HCT116 (cell line): Measurements from ENCODE around the gene CLN6. TPM values are rescaled to one million over a fixed set of nuclear protein-coding genes. Genes with fewer than 3 reads are reported as not detected.
"Not testable (repeated sequence)": the region's sequence is repeated elsewhere in the genome, so short reads cannot be mapped to it uniquely, and the experiment has no call there.

Source experiments
- ATAC-seq: fragments of 200-7000 bp; cut with Tn5 transposase; 2 replicates; pipeline ENCODE4 v1.9.1; 2020; ENCODE audit warnings: mild to moderate bottlenecking, moderate library complexity
- BruUV-seq: library from RNA; stranded (reverse); fragments of 400-500 nt; replicated peaks from 2 replicates; lab custom pipeline; 2021; lab: Mats Ljungman, UMichigan
- CTCF ChIA-PET: fragments of 300-600 bp; sonication (Branson Sonifier 250); formaldehyde crosslinking; loops from one replicate; lab custom pipeline; 2021; ENCODE audit warnings: antibody characterized with exemption; lab: Charles Lee
- POLR2A ChIA-PET: fragments of 300-600, 350-600 bp; sonication (Branson Sonifier 250); formaldehyde crosslinking; loops from one replicate; lab custom pipeline; 2021; ENCODE audit warnings: antibody characterized with exemption; lab: Charles Lee
- RAD21 ChIA-PET, 2 experiments: fragments of 300-600 bp; sonication (Branson Sonifier 250); formaldehyde crosslinking; loops; one replicate each; lab custom pipeline; 2023; ENCODE audit warnings: low total read pairs in 2 of 2; ENCODE audit not compliant: uncharacterized antibody in 2 of 2, unreplicated experiment in 2 of 2, low non-redundant PET in 1 of 2; lab: Charles Lee
- DNase-seq: peaks from one replicate; pipeline ENCODE4 v3.0.0-alpha.2; 2010; ENCODE audit warnings: low read depth, low spot score
- H2AFZ ChIP-seq: fragments of 200-600 bp; shearing (Covaris generic), sonication (generic); 2 replicates; pipeline ENCODE4 v1.6.1; 2017; ENCODE audit warnings: low read depth, mixed run types, mixed read lengths, antibody characterized with exemption, low read length; ENCODE audit not compliant: poor library complexity, severe bottlenecking
- H3K27ac ChIP-seq: 2 replicates; pipeline ENCODE4 v1.5.1; 2012; ENCODE audit warnings: low read depth, low read length
- H3K27me3 ChIP-seq: fragments of 200-600 bp; sonication (generic); 2 replicates; pipeline ENCODE4 v1.6.1; 2016; ENCODE audit warnings: mixed run types, low read length, mixed read lengths; ENCODE audit not compliant: insufficient read depth
- H3K36me3 ChIP-seq, 2 experiments: fragments of 200-500 bp in 1 of 2; fragments of 200-600 bp in 1 of 2; sonication (Bioruptor generic) in 1 of 2; sonication (generic) in 1 of 2; 2 replicates each; pipeline versions ENCODE4 v1.5.1 to v1.6.1; 2014 to 2016; ENCODE audit warnings: low read length in 2 of 2, inconsistent platforms in 1 of 2, mixed read lengths in 1 of 2, mixed run types in 1 of 2; ENCODE audit not compliant: insufficient read depth in 2 of 2, control insufficient read depth in 1 of 2
- H3K4me1 ChIP-seq, 2 experiments: fragments of 200-600 bp in 1 of 2; sonication (generic) in 1 of 2; 2 replicates each; pipeline versions ENCODE4 v1.5.1 to v1.6.1; 2012 to 2017; ENCODE audit warnings: low read length in 2 of 2, inconsistent platforms in 1 of 2, mild to moderate bottlenecking in 1 of 2, mixed read lengths in 1 of 2, mixed run types in 1 of 2, moderate library complexity in 1 of 2; ENCODE audit not compliant: insufficient read depth in 2 of 2, control insufficient read depth in 1 of 2
- H3K4me2 ChIP-seq: fragments of 200-600 bp; sonication (generic); 2 replicates; pipeline ENCODE4 v1.6.1; 2017; ENCODE audit warnings: mixed run types, low read length, mixed read lengths
- H3K4me3 ChIP-seq, 2 experiments: fragments of 200-600 bp in 1 of 2; sonication (generic) in 1 of 2; replicated peaks in 1 of 2; 2 replicates each; pipeline ENCODE4 v1.5.1; 2011 to 2016; ENCODE audit warnings: low read length in 2 of 2, control low read depth in 1 of 2, low read depth in 1 of 2, mild to moderate bottlenecking in 1 of 2, mixed read lengths in 1 of 2, mixed run types in 1 of 2
- H3K79me2 ChIP-seq: fragments of 200-600 bp; sonication (generic); 2 replicates; pipeline ENCODE4 v1.6.1; 2017; ENCODE audit warnings: mild to moderate bottlenecking, mixed run types, low read length, moderate library complexity, mixed read lengths; ENCODE audit not compliant: insufficient read depth
- H3K9ac ChIP-seq: fragments of 200-600 bp; sonication (generic); 2 replicates; pipeline ENCODE4 v1.6.1; 2016; ENCODE audit warnings: low read length, mixed read lengths
- H3K9me2 ChIP-seq: fragments of 200-600 bp; sonication (generic), shearing (Covaris generic); 2 replicates; pipeline ENCODE4 v1.6.1; 2017; ENCODE audit warnings: mixed run types, mild to moderate bottlenecking, moderate library complexity; ENCODE audit not compliant: insufficient read depth
- H3K9me3 ChIP-seq, 2 experiments: fragments of 200-500 bp in 1 of 2; fragments of 200-600 bp in 1 of 2; sonication (Bioruptor generic) in 1 of 2; sonication (generic) in 1 of 2; 2 replicates each; pipeline ENCODE4 v1.6.1; 2014 to 2017; ENCODE audit warnings: low read length in 2 of 2, mixed read lengths in 2 of 2, inconsistent platforms in 1 of 2, low read depth in 1 of 2, mild to moderate bottlenecking in 1 of 2, mixed run types in 1 of 2, moderate library complexity in 1 of 2; ENCODE audit not compliant: control insufficient read depth in 1 of 2, insufficient read depth in 1 of 2
- H4K20me1 ChIP-seq: fragments of 200-600 bp; sonication (generic), shearing (Covaris generic); 2 replicates; pipeline ENCODE4 v1.6.1; 2017; ENCODE audit warnings: mixed run types, mild to moderate bottlenecking, moderate library complexity; ENCODE audit not compliant: insufficient read depth
- CBX3 ChIP-seq: IDR thresholded peaks from 2 replicates; pipeline ENCODE4 v1.6.1; 2012; ENCODE audit warnings: low read depth
- CEBPB ChIP-seq: IDR thresholded peaks from 2 replicates; pipeline ENCODE4 v1.6.1; 2012; ENCODE audit warnings: low read depth
- CTCF ChIP-seq, 3 experiments: fragments of 200-600 bp in 1 of 3; sonication (generic) in 1 of 3; IDR thresholded peaks in 2 of 3; conservative IDR thresholded peaks in 1 of 3; 2 replicates each; pipeline ENCODE4 v1.5.1; 2012 to 2017; ENCODE audit warnings: low read depth in 2 of 3, low read length in 2 of 3, antibody characterized with exemption in 1 of 3, borderline replicate concordance in 1 of 3, control low read depth in 1 of 3, mild to moderate bottlenecking in 1 of 3, mixed read lengths in 1 of 3, mixed run types in 1 of 3, moderate library complexity in 1 of 3; ENCODE audit not compliant: insufficient read depth in 1 of 3
- EGR1 ChIP-seq: IDR thresholded peaks from 2 replicates; pipeline ENCODE4 v1.6.1; 2012; ENCODE audit warnings: low read depth
- ELF1 ChIP-seq: IDR thresholded peaks from 2 replicates; pipeline ENCODE4 v1.6.1; 2012; ENCODE audit warnings: low read depth, borderline replicate concordance
- EZH2 ChIP-seq: fragments of 200-600 bp; sonication (generic); IDR thresholded peaks from 2 replicates; pipeline ENCODE4 v1.6.1; 2017; ENCODE audit warnings: antibody characterized with exemption, mixed run types
- FOSL1 ChIP-seq: IDR thresholded peaks from 2 replicates; pipeline ENCODE4 v1.6.1; 2012; ENCODE audit warnings: low read depth
- JUND ChIP-seq: IDR thresholded peaks from 2 replicates; pipeline ENCODE4 v1.6.1; 2012
- POLR2A ChIP-seq: IDR thresholded peaks from 2 replicates; pipeline ENCODE4 v1.7.0; 2011; ENCODE audit warnings: borderline replicate concordance; ENCODE audit not compliant: insufficient read depth, insufficient read length; ENCODE audit errors: extremely low read depth
- POLR2AphosphoS5 ChIP-seq: IDR thresholded peaks from 2 replicates; pipeline ENCODE4 v1.6.1; 2011; ENCODE audit warnings: mild to moderate bottlenecking, low read depth, low read length, moderate library complexity
- RAD21 ChIP-seq: IDR thresholded peaks from 2 replicates; pipeline ENCODE4 v1.6.1; 2012; ENCODE audit warnings: low read depth, mild to moderate bottlenecking
- SIN3A ChIP-seq: IDR thresholded peaks from 2 replicates; pipeline ENCODE4 v1.6.1; 2012; ENCODE audit warnings: low read depth
- YY1 ChIP-seq: IDR thresholded peaks from 2 replicates; pipeline ENCODE4 v1.6.1; 2011; ENCODE audit warnings: low read length, low read depth, moderate library complexity, mild to moderate bottlenecking; ENCODE audit not compliant: insufficient replicate concordance; ENCODE audit errors: extremely low read depth
- ZNF274 ChIP-seq: fragments of 200-500 bp; sonication (Bioruptor generic); IDR thresholded peaks from 2 replicates; pipeline ENCODE4 v1.6.1; 2014; ENCODE audit warnings: mild to moderate bottlenecking, low read depth, low read length, inconsistent platforms
- intact Hi-C: fragments of 100-400 bp; cut with micrococcal nuclease; formaldehyde crosslinking; loops from 2 replicates; pipeline ENCODE4 v1.10.0; 2022
- total RNA-seq: library from RNA; stranded (reverse); gene quantifications from one replicate; pipeline ENCODE4 v1.2.1, GENCODE V29; 2021; ENCODE audit not compliant: unreplicated experiment
- TF ChIP-seq, protein P1 (sequence below): IDR thresholded peaks from 2 replicates; pipeline ENCODE4 v1.6.1; 2012
- TF ChIP-seq, protein P2 (sequence below): IDR thresholded peaks from 2 replicates; pipeline ENCODE4 v1.6.1; 2011; ENCODE audit warnings: mild to moderate bottlenecking, low read length, moderate library complexity; ENCODE audit not compliant: insufficient replicate concordance; ENCODE audit errors: extremely low read depth

Gene CLN6
- total RNA-seq, 1 experiment from 2014 or later, result 44.1 TPM

GRCh38 chr15:68221530-68222431, 7.7 kb downstream of the CLN6 start:
- H3K9me3 ChIP-seq, ATAC-seq, H3K4me2 ChIP-seq, H3K4me1 ChIP-seq, H3K27ac ChIP-seq, H2AFZ ChIP-seq, H3K9me2 ChIP-seq, H4K20me1 ChIP-seq, CTCF ChIA-PET, BruUV-seq, POLR2A ChIA-PET, intact Hi-C loops, H3K4me3 ChIP-seq, H3K27me3 ChIP-seq, RAD21 ChIA-PET, DNase-seq, H3K9ac ChIP-seq: not testable (repeated sequence)
- H3K36me3 ChIP-seq, result peaks cover 0 to 24% of the 10 kb centered on the region in 2 experiments; a peak in 1 of 4 replicates
- peaks cover 79% of the 10 kb centered on the region for H3K79me2 ChIP-seq

- RAD21 ChIA-PET, result no interaction called here
- Histone ChIP-seq H3K27me3 (no peaks in the 10 kb centered on the region), H3K79me2 (peaks cover 79% of the 10 kb centered on the region), H3K4me3 (no peak overlapping the region), H3K4me2 (no peak overlapping the region), H3K9me3 (no peaks in the 10 kb centered on the region), H2AFZ (no peak overlapping the region), H3K9me2 (no peaks in the 10 kb centered on the region), H3K9ac (no peak overlapping the region), H3K4me1 (no peaks in the 10 kb centered on the region), H3K27ac (no peak overlapping the region), H3K36me3 (peaks cover 0 to 24% of the 10 kb centered on the region in 2 experiments; a peak in 1 of 4 replicates), H4K20me1 (peaks cover 4% of the 10 kb centered on the region; the same call in 1 of the 2 replicates)
- CTCF ChIA-PET, result interaction anchor here (1.2 kb wide), 1 partner anchor 10 kb away, joined by 3 read pairs; no protein-coding TSS in a partner anchor
- no TSS peak for BruUV-seq
- DNase-seq (no peak), ATAC-seq (no peak)
- POLR2A ChIA-PET, result interaction anchor here (0.6 kb wide), 1 partner anchor 11 kb away, joined by 4 read pairs; no protein-coding TSS in a partner anchor
- intact Hi-C loops, result no loop called here
- TF ChIP-seq CTCF (IDR thresholded peaks at IDR 0.05 in 2 of 3, conservative IDR thresholded peaks at IDR 0.05 in 1 of 3; ENCODE audit: borderline replicate concordance in 1 of 3, insufficient read depth in 1 of 3, low read depth in 2 of 3, low read length in 2 of 3) (no peak), CBX3 (no peak), CEBPB (no peak), YY1 (no peak), EGR1 (no peak), RAD21 (no peak), POLR2AphosphoS5 (no peak), SIN3A (no peak), EZH2 (no peak), ZNF274 (no peak), ELF1 (no peak), JUND (no peak), FOSL1 (no peak), POLR2A (no peak)
- TF ChIP-seq, protein P1, sequence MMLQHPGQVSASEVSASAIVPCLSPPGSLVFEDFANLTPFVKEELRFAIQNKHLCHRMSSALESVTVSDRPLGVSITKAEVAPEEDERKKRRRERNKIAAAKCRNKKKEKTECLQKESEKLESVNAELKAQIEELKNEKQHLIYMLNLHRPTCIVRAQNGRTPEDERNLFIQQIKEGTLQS, result no peak
- TF ChIP-seq, protein P2, sequence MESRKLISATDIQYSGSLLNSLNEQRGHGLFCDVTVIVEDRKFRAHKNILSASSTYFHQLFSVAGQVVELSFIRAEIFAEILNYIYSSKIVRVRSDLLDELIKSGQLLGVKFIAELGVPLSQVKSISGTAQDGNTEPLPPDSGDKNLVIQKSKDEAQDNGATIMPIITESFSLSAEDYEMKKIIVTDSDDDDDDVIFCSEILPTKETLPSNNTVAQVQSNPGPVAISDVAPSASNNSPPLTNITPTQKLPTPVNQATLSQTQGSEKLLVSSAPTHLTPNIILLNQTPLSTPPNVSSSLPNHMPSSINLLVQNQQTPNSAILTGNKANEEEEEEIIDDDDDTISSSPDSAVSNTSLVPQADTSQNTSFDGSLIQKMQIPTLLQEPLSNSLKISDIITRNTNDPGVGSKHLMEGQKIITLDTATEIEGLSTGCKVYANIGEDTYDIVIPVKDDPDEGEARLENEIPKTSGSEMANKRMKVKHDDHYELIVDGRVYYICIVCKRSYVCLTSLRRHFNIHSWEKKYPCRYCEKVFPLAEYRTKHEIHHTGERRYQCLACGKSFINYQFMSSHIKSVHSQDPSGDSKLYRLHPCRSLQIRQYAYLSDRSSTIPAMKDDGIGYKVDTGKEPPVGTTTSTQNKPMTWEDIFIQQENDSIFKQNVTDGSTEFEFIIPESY, result no peak
Observed at GRCh38 chr15:68220967-68221366, 8.6 kb downstream of the CLN6 start.
